HG02759 (cell line): ENCODE measurements around the gene ZKSCAN1.

Experiments
- ATAC-seq: cut with Tn5 transposase; IDR thresholded peaks from one replicate; pipeline ENCODE4 v1.9.1; 2021; ENCODE audit warnings: mild to moderate bottlenecking, moderate library complexity; ENCODE audit not compliant: unreplicated experiment

Gene ZKSCAN1

DNA sequence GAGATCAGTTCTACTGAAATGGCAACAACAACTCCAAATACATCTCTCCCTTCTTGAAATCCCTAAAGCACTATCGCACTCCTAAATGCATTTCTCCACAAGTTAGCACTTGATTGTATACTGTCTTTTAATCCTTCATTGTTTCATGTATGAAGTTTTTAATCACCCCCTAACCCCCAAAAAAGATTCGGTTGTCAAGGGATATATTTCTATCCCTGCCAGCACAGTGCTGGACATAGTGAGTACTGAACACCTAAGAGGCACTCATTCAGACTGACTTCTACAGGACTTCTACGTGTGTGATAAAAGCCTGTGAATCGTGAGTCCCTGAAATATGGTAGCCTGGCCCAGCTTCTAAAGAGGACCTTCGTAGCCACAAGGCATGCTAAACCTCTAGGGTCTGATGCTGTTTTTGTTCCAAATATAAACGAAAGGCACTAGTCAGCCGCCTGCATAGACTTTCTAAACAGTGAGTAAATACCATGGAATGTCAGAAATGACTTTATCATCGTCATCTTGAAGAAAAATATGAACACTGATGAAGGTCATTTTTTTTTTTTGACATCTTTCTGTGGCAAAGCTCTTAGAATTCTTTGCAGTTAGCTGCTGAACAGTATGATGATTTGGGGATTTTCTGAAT, 19.6 kb downstream of the ZKSCAN1 start:
- no peak for ATAC-seq

DNA sequence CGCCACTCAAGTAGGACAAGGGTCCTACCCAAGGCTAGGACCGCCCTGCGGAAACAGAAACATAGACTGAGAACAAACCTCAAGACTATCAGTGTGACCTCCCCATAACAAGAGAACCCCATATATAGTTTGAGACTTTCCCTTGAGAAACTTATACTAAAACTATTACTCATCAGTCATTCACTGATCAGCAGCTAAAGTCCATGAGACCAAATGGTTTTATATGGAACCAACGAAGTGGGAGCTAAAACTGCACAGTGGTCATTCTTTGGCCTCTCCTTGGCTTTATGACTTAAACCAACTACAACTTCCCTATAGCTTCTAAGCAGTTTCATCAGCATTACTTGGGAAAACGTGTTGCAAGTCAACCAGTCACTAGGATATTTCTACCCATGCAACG, 20.5 kb downstream of the ZKSCAN1 start:
- no peak for ATAC-seq

DNA sequence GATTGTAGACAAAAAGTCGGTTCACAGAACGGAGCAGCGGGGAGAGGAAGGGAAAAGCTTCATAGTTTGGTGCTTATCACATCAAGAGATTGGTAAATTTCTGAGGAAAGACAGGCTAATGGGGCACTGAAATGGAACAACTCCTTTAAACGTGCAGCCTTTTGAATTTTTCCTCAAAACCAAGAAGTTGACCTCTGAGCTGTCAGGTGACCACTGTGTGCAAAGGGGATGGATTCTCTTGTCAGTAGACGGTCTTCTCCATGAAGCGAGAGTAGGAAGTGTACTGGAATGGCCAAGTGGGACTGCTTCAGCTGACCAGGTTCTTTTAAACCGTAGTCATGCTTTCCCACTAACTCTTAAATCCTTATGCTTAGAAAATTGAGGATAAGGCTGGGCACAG, 22.9 kb downstream of the ZKSCAN1 start:
- ATAC-seq = no peak

DNA sequence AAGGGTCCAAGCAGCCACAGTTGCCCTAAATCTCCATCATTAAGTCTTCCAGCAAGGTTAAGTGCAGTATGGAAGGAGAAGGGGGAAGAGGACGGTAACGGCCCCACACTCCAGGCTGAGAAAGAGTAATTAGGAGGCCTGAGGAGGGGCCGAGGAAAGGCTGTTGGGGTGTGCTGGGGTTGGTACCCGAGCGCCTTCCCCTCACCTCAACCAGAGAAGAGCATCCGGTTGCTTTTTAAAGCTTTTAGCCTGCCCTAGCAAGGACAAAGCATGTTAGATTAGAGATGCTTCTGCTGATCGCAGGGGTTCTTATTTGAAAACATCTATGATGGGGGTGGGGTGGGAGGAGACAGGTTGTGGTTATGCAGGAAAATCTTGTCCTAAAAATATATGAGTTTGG, 25.2 kb downstream of the ZKSCAN1 start:
- no peak for ATAC-seq

DNA sequence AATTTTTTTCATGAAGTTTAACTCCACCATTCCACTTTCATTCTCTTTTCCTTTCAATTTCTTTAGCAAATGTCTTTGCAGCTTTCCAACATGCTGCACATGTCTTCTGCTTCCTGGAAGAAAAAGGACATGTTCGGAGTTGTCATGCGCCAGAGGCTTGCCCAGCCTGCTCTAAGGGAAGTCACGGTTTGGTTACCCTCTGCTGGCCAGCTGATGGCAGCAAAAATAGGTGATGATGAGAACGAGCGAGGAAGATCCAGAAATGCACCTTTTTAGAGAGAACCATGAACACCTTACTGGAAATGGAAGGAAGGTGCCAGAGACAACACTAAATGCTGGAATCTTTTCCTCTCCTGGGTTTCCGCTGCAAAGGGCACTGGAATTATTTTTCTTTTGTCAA, 29.3 kb downstream of the ZKSCAN1 start:
- ATAC-seq = no peak

DNA sequence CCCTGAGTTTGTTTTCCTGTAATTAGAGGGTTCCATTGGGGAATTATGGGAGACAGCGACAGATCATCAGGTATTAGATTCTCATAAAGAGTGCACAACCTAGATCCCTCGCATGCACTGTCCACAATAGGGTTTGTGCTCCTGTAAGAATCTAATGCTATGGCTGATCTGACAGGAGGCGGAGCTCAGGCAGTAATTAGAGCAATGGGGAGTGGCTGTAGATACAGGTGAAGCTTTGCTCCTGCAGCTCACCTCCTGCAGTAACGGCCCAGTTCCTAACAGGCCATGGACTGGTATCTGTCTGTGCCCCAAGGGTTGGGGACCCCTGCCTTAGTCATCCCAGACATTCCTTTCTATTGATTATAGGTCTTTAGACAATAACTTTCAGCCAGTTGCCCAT, 33.3 kb downstream of the ZKSCAN1 start:
- no peak for ATAC-seq

DNA sequence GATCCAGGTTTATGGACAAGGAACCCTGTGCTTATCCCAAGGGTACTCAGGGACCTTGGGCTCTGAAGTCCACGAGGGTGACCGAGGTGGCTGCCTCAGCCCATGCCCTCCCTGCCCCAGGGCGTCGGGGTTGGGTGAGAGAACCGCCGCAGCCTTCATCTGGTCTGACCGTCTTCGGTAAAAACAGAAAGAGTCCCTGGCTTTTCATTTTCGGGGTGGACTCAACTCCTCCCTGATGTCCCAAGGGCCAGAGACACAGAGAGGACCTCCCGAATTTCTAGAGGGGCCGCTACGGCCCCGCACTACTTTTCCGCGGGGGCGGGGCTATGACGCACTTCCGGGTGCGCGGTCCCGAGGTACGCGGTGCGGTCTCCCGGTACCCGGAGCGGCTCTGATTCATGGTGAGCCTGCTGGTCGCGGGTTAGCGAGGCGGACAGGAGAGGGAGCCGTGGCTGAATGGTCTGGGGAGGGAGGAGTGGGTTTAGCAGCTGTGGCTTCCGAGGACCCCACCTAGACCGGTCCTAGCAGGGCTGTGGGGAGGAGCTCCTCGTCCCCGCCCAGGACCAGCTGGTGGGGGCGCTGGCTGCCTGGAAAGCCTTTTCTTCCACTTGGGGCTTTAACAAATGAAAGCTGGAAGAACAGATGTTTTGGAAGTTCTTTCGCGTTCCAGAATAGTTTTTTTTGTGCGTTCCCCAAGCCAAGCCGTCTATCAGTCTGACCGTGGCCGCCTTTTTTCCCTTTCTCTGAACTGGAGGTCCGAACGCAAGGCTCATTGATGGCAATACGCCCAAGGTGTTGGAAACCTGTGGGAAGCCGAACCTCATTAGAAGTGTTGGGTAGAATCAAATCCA, 34.3 kb downstream of the ZKSCAN1 start, which contains the start of gene ZSCAN21:
Gene ZSCAN21, plus strand, starts transcription at position 334 of the 851 bp plus-strand sequence. CDS start 7,233 bp downstream, outside the sequence.
- peak; percentile 92 for ATAC-seq

DNA sequence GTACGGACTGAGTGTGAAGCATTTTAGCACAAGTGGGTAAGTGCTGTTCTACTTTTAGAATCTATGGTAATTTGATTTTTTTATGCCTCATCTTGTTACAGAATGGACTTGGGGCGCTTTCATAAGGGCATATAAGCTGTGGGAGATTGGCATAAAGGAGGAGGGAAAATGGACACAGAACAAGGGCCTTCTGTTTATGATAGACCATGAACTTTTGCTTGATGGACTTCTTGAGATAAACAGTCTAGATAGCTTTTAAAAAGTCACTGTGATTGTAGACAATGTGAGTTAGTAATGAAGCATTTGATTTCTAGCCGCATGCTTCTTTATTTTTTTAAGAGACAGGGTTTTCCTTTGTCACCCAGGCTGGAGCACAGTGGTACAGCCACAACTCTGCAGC, 36.2 kb downstream of the ZKSCAN1 start:
- ATAC-seq = no peak

DNA sequence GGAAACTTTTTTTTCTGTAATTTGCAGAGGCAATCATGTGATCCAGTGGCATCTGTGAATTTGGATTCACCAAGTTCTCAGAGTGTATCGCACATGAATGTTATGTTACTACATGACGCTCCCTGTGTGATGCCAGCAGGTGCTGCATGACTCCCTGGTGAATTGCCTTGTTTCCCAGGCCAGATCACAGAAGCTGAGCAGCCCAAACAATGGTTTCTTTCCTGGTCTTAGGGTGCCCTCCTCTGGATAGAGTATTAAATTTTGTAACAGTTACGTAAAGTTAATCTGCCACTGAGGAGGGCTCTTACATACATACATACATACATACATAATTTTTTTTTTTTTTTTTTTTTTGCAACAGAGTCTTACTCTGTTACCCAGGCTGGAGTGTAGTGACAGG, 37.8 kb downstream of the ZKSCAN1 start:
- no peak for ATAC-seq

DNA sequence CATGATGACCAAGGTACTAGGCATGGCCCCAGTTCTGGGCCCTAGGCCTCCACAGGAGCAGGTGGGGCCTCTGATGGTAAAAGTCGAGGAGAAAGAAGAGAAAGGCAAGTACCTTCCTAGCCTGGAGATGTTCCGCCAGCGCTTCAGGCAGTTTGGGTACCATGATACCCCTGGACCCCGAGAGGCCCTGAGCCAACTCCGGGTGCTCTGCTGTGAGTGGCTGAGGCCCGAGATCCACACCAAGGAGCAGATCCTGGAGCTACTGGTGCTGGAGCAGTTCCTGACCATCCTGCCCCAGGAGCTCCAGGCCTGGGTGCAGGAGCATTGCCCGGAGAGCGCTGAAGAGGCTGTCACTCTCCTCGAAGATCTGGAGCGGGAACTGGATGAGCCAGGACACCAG, 41.6 kb downstream of the ZKSCAN1 start:
- no peak for ATAC-seq

DNA sequence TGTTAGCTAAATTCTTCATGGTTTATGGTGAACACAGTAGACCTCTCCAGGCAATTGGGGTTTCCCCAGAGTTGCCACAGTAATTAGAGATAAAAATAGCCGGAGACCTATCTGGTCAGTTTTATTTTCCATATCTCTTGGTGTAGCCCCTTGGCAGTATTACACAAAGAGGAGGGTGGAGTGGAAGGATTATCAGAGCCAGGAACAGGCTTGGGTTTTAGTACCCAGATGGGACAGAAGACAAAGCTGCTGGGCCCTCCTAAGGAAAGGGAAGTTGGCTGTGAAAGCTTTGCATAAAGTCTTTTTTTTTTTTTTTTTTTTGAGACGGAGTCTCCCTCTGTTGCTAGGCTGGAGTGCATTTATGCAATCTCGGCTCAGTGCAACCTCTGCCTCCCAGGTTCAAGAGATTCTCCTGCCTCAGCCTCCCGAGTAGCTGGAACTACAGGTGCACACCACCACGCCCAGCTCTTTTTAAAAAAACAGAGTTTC, 43.9 kb downstream of the ZKSCAN1 start:
- no peak for ATAC-seq

DNA sequence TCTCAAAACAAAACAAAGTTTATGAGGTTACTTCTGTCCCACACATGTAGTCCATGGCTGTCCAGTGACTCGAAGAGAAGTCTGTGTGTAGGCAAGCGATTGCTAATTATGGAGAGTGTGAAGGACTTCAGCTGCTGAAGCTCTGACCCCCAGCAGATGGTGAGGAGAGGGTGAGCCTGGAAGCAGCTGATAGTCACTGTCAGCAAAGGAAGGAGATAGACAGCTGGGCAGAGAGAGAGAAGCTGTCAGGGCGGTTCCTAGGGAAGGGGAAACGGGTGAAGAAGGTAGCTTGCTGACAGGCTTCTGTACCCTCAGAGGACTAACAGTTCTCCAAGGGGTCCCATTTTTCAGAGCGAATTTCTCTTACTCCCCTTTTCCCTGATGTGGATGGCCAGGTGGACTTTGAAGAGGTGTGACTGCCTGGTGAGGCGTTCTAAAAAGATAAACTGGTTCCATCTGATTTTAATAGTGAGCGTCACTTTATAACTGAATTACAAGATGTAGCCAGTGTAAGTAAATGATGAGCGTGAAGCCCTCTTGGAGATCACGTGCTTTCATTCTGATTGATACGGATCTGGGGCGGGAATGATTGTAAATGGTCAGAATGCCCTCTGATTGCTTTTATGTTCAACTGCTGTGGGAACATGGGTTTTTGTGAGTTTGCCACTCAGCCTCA, 46.3 kb downstream of the ZKSCAN1 start:
- no peak for ATAC-seq

DNA sequence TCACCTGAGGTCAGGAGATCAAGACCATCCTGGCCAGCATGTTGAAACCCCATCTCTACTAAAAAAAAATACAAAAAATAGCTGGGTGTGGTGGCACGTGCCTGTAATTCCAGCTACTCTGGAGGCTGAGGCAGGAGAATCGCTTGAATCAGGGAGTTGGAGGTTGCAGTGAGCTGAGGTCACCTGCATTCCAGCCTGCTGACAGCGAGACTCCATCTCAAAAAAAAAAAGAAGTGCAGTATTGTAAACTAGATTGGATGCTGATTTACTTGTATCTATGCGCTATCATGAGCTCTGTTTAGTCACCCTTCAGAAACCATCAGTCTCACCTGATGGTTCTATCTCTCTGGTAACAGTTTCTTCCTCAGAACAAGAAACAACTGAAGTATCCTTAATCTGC, 48.0 kb downstream of the ZKSCAN1 start:
- no peak for ATAC-seq

DNA sequence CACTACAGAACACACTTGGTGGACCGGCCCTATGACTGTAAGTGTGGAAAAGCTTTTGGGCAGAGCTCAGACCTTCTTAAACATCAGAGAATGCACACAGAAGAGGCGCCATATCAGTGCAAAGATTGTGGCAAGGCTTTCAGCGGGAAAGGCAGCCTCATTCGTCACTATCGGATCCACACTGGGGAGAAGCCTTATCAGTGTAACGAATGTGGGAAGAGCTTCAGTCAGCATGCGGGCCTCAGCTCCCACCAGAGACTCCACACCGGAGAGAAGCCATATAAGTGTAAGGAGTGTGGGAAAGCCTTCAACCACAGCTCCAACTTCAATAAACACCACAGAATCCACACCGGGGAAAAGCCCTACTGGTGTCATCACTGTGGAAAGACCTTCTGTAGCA, 48.8 kb downstream of the ZKSCAN1 start:
- no peak for ATAC-seq

DNA sequence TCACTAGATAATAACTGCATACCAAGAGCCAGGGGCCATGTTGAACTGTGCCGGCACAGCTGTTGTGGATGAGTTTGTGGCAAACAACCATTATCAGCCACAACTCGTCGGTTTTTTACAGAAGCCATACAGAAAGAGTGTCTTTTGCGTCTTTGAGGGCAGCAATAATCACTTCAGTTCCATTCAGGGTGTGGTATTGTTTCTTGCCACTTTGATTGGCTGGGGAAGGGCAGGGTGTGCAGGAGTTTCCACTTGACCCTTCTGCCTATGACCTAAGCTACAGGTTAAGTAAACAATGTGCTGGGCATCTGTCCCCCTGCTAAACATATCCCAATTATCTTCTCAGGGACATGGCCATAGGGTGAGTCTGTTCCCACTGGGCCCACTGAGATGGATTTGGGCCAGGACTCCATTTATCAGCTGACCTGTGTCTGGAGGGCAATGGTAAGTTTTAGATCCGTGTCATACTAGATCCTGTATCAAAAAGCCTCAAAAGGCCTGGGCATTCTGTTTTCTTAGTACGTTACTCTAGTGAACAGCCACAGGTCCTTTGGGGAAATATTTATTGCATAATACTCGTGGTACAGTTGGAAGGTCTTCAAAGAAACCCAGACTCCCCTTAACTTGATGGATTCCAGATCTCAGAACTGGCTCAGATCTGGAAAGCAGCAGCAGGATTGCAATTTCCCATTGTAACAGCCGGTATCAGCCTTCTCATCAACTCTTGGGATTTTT, 50.2 kb downstream of the ZKSCAN1 start:
- no peak for ATAC-seq

DNA sequence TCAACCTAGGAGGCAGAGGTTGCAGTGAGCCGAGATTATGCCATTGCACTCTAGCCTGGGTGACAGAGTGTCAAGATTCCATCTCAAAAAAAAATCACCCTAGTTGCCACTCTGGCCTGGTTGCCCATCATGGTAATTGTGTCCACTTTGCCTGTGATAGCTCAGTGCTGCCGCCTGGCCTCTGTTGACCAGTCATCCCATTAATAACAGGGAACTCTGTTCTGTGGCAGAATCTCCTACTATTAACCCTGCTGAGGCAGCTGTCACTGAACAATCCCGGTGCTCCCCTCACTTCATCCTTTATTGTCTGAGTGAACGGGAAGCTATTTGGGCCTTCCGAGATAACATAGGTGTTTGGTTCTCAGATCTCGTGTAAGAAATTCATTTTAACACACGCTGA, 51.6 kb downstream of the ZKSCAN1 start:
- ATAC-seq = no peak

DNA sequence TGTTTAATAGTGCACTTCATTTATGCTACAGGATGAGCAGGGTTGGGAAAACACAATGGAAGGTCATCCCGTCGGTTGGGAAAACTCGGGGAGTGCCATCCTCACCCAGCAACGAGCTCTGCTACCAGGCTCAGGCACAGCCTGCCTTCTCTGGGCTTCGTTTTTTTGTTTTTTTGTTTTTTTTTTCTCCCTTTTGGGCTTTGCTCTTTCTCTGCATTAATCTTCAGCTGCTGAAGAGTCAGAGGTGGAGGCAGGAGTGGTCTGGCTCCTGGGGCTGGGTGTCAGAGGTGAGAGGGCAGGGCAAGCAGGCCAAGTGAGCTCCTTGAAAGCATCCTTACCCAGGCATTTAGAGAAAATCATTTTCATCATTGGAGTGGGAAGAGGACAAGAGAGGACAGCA, 54.6 kb downstream of the ZKSCAN1 start:
- no peak for ATAC-seq

DNA sequence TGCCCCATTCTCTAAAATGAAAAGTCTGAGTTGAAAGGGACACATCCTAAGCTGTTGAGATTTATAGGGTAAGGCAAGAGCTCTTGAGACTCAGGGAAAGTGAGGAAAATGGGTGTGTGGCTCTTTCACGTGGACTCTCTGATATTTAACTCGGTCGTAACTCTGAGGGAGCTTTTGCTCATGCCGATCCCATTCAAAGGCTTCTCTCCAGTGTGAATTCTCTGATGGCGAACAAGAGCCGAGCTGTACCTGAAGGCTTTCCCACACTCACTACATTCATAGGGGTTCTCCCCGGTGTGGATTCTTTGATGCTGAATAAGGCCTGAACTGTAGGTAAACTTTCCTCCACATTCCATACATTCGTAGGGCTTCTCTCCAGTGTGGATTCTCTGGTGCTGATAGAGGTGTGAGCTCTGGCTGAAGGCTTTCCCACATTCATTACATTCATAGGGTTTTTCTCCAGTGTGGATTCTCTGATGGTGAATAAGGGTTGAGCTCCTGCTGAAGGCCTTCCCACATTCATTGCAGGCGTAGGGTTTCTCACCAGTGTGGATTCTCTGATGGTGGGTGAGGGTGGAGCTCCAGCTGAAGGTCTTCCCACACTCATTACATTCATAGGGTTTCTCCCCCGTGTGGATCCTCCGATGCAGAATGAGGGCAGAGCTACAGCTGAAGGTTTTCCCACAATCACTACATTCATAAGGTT, 55.8 kb downstream of the ZKSCAN1 start:
- no peak for ATAC-seq

DNA sequence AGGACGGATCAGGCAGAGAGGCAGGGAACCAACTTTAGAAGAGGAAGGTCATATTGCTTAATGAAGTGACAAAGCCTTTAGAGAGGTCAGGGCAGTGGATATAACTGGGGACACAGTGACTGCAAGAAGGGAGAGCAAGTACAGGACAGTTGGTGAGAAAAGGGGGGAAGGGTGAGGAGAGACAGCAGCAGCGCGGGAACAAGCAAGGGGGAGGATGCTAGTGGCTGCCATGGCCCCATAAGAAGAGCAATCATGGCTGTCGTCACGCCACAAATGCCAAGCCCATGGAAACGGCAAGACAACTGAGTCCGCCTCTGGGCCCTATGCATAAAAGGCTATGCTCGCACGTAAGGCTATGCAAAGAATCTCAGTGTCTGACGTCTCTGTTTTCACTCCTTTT, 57.1 kb downstream of the ZKSCAN1 start:
- no peak for ATAC-seq

DNA sequence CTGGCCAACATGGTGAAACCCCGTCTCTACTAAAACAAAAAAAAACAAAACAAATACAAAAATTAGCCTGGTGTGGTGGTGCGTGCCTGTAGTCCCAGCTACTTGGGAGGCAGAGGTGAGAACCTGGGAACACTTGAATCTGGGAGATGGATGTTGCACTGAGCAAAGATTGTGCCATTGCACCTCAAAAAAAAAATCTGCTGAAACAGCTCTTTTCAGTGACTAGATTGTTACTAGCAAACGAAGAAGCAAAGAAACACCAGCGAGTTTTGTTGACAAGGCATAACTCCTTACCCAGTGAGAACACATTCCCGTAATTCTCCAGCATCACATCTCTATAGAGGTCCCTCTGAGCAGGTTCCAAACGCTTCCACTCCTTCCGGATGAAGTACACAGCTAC, 59.4 kb downstream of the ZKSCAN1 start:
- no peak for ATAC-seq
